ENCODE measurements around the gene CCNJL.

CCNJL gene

GRCh38 chr5:160297776-160298175 is 14.6 kb downstream of the CCNJL start:
- Histone ChIP-seq H3K4me3 (ENCODE audit: low read length) (no peak overlapping the region), H3K36me3 (ENCODE audit: control insufficient read depth, low read length) (no peaks in the 10 kb centered on the region), H4K20me1 (ENCODE audit: control insufficient read depth, insufficient read depth, low read depth, low read length) (no peaks in the 10 kb centered on the region), H3K9me2 (replicated peaks; ENCODE audit: control insufficient read depth, low read length) (no peaks in the 10 kb centered on the region), H3K4me1 (ENCODE audit: control insufficient read depth, low read length) (no peaks in the 10 kb centered on the region), H3K79me2 (ENCODE audit: control insufficient read depth, low read length) (no peaks in the 10 kb centered on the region), H3K27me3 (ENCODE audit: control insufficient read depth, low read length) (peaks cover 12% of the 10 kb centered on the region), H3F3A (ENCODE audit: control insufficient read depth, insufficient read depth) (no peaks in the 10 kb centered on the region), H3K4me2 (ENCODE audit: low read length) (no peak overlapping the region), H3K9me3 (ENCODE audit: control insufficient read depth, insufficient read depth, low read length) (no peaks in the 10 kb centered on the region), H3K27ac (ENCODE audit: low read depth, low read length) (no peak overlapping the region)
- TF ChIP-seq EZH2phosphoT487 (IDR thresholded peaks at IDR 0.05; ENCODE audit: borderline replicate concordance, low read length): no peak
- no peak for TF ChIP-seq CTCF (IDR thresholded peaks at IDR 0.05; ENCODE audit: low read depth, low read length, poor library complexity, severe bottlenecking)

- H3K4me3 ChIP-seq (ENCODE audit: low read length): no peak overlapping the region
- no peak overlapping the region for H3K4me2 ChIP-seq (ENCODE audit: low read length)
- no peaks in the 10 kb centered on the region for H4K20me1 ChIP-seq (ENCODE audit: control insufficient read depth, insufficient read depth, low read depth, low read length)
- H3K79me2 ChIP-seq (ENCODE audit: control insufficient read depth, low read length): no peaks in the 10 kb centered on the region
- no peaks in the 10 kb centered on the region for H3K9me3 ChIP-seq (ENCODE audit: control insufficient read depth, insufficient read depth, low read length)
- H3K9me2 ChIP-seq (replicated peaks; ENCODE audit: control insufficient read depth, low read length): no peaks in the 10 kb centered on the region
- H3K27ac ChIP-seq (ENCODE audit: low read depth, low read length): no peak overlapping the region
- H3K36me3 ChIP-seq (ENCODE audit: control insufficient read depth, low read length): no peaks in the 10 kb centered on the region
- TF ChIP-seq CTCF (IDR thresholded peaks at IDR 0.05; ENCODE audit: low read depth, low read length, poor library complexity, severe bottlenecking): no peak
- TF ChIP-seq EZH2phosphoT487 (IDR thresholded peaks at IDR 0.05; ENCODE audit: borderline replicate concordance, low read length): no peak
- H3F3A ChIP-seq (ENCODE audit: control insufficient read depth, insufficient read depth): no peaks in the 10 kb centered on the region
- peaks cover 12% of the 10 kb centered on the region for H3K27me3 ChIP-seq (ENCODE audit: control insufficient read depth, low read length)
- H3K4me1 ChIP-seq (ENCODE audit: control insufficient read depth, low read length): no peaks in the 10 kb centered on the region
Measured at GRCh38 chr5:160297004-160297403, 15.4 kb downstream of the CCNJL start.

DNA sequence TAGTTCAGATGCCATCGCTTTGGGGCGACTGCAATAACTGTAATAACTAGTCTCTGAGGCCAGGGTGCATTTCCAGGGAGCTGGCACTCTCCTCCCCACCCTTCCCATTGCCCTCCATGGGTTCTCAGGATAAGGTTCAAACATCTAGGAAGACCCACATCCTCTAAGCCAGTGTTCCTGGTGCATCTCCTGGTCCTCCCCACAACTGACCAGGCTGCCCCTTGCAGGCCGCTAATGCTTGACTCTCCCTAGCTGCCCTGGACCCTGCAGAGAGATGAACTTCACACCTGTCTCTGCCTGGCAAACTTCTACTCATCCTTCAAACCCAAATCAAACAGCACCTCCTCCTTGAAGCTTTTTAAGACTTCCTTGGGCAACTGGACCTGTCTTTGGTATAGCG is 15.9 kb downstream of the CCNJL start:
- Histone ChIP-seq H3F3A (ENCODE audit: control insufficient read depth, insufficient read depth) (no peaks in the 10 kb centered on the region), H3K79me2 (ENCODE audit: control insufficient read depth, low read length) (no peaks in the 10 kb centered on the region), H3K9me2 (replicated peaks; ENCODE audit: control insufficient read depth, low read length) (no peaks in the 10 kb centered on the region), H3K4me2 (ENCODE audit: low read length) (no peak overlapping the region), H3K27me3 (ENCODE audit: control insufficient read depth, low read length) (peaks cover 13% of the 10 kb centered on the region), H3K27ac (ENCODE audit: low read depth, low read length) (no peak overlapping the region), H3K36me3 (ENCODE audit: control insufficient read depth, low read length) (no peaks in the 10 kb centered on the region), H4K20me1 (ENCODE audit: control insufficient read depth, insufficient read depth, low read depth, low read length) (no peaks in the 10 kb centered on the region), H3K4me1 (ENCODE audit: control insufficient read depth, low read length) (no peaks in the 10 kb centered on the region), H3K4me3 (ENCODE audit: low read length) (no peak overlapping the region), H3K9me3 (ENCODE audit: control insufficient read depth, insufficient read depth, low read length) (no peaks in the 10 kb centered on the region)
- TF ChIP-seq EZH2phosphoT487 (IDR thresholded peaks at IDR 0.05; ENCODE audit: borderline replicate concordance, low read length) (no peak), CTCF (IDR thresholded peaks at IDR 0.05; ENCODE audit: low read depth, low read length, poor library complexity, severe bottlenecking) (no peak)

Data from DOHH2 (cell line).